Osteocyte (in vitro differentiated cells): ENCODE data around the gene KRT79. TPM values are rescaled to one million over a fixed set of nuclear protein-coding genes. Genes with fewer than 3 reads are reported as not detected.

Experiments
- DNase-seq: peaks from one replicate; pipeline ENCODE4 v3.0.0; 2021; ENCODE audit warnings: mixed read lengths; ENCODE audit not compliant: unreplicated experiment; ENCODE audit errors: extremely low spot score
- H3K27ac Mint-ChIP-seq: one replicate; pipeline ENCODE4 v1.8.0; 2021; ENCODE audit warnings: mild to moderate bottlenecking, mixed read lengths; ENCODE audit not compliant: unreplicated experiment
- H3K27me3 Mint-ChIP-seq: one replicate; pipeline ENCODE4 v1.8.0; 2021; ENCODE audit warnings: mixed read lengths; ENCODE audit not compliant: unreplicated experiment
- H3K36me3 Mint-ChIP-seq: one replicate; pipeline ENCODE4 v1.8.0; 2021; ENCODE audit warnings: mixed read lengths; ENCODE audit not compliant: unreplicated experiment
- H3K4me1 Mint-ChIP-seq: one replicate; pipeline ENCODE4 v1.8.0; 2021; ENCODE audit warnings: mixed read lengths; ENCODE audit not compliant: unreplicated experiment
- H3K4me3 Mint-ChIP-seq: one replicate; pipeline ENCODE4 v1.8.0; 2021; ENCODE audit warnings: mild to moderate bottlenecking, moderate library complexity, mixed read lengths; ENCODE audit not compliant: unreplicated experiment
- H3K9me3 Mint-ChIP-seq: one replicate; pipeline ENCODE4 v1.8.0; 2021; ENCODE audit warnings: mixed read lengths; ENCODE audit not compliant: unreplicated experiment
- CTCF ChIP-seq: fragments of 200-600 bp; sonication (generic); IDR thresholded peaks from 2 replicates; pipeline ENCODE4 v1.5.0; 2021; ENCODE audit warnings: antibody characterized with exemption, mild to moderate bottlenecking, moderate library complexity
- total RNA-seq: library from RNA; stranded (reverse); gene quantifications from 2 replicates; pipeline ENCODE4 v1.2.1, GENCODE V29; 2021

The KRT79 gene
- total RNA-seq, 1 donor from 2014 or later, result not detected

- H3K27ac Mint-ChIP-seq, result no peak overlapping the region
- H3K4me1 Mint-ChIP-seq, result no peaks in the 10 kb centered on the region
- TF ChIP-seq CTCF, result no peak
- peaks cover 59% of the 10 kb centered on the region for H3K27me3 Mint-ChIP-seq
- H3K36me3 Mint-ChIP-seq, result no peaks in the 10 kb centered on the region
- H3K9me3 Mint-ChIP-seq, result no peaks in the 10 kb centered on the region
- DNase-seq, result no peak
- H3K4me3 Mint-ChIP-seq, result no peak overlapping the region
These were observed 26.3 kb downstream of the KRT79 start for GRCh38 chr12:52807544-52808470.

DNA sequence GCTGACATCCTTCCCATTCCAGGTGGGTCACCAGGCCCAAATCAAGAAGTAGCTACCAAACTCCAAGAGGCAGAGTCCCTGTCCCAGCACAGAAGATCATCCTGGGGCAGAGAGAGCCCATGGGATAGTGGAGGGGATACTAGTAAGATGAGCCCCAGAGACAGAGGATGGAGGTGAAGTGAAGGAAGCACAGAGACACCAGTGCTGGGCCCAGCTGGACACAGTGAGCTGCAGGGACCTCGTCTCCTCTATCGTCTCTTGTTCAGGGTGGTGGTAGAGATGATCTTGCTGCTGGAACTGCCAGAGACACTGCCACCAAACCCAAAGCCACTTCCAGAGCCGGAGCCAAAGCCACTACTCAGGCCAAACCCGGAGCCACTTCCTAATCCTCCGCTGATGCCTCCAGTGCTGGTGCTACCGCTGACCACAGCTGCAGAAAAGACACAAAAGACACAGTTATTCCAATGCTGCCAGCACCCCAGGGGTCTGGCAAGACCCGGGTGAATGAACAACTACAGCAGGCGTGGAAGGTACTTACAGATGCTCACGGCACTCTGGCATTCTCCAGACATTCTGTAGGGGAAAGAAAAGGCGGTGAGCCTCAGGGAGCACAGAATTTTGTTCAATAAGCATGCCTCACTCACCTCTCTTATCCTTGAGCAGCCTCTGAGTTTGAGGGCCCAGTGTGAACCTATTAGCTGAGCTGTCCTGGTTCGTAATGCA, 27.1 kb downstream of the KRT79 start:
- Mint-ChIP-seq H3K27ac (no peak overlapping the region), H3K4me3 (no peak overlapping the region), H3K27me3 (peaks cover 63% of the 10 kb centered on the region), H3K36me3 (no peaks in the 10 kb centered on the region), H3K9me3 (no peaks in the 10 kb centered on the region), H3K4me1 (no peaks in the 10 kb centered on the region)
- DNase-seq, result no peak
- TF ChIP-seq CTCF, result no peak

GRCh38 chr12:52806169-52806811, 27.8 kb downstream of the KRT79 start:
- H3K4me1 Mint-ChIP-seq, result no peaks in the 10 kb centered on the region
- no peaks in the 10 kb centered on the region for H3K9me3 Mint-ChIP-seq
- H3K27me3 Mint-ChIP-seq, result peaks cover 60% of the 10 kb centered on the region
- H3K27ac Mint-ChIP-seq, result no peak overlapping the region
- H3K4me3 Mint-ChIP-seq, result no peak overlapping the region
- TF ChIP-seq CTCF, result no peak
- H3K36me3 Mint-ChIP-seq, result no peaks in the 10 kb centered on the region
- DNase-seq, result no peak

DNA sequence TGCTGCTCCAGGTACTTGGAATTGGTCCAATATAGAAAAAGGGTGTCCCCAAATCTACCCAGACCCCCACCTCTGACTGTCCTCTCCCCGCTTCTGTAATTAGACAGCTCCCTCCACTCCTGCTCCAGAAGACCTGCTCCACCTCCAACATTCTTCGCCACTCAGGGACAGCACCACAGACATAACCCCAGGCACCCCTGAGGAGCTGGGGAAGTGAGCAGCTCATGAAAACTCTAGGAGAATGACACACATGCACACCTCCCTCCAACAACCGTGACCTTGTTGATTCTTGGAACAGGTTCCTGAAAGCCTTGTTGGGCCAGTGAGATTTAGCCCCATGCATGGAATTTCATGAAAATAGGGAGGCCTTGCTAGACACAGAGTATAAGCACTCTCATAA, 28.4 kb downstream of the KRT79 start:
- Mint-ChIP-seq H3K9me3 (no peaks in the 10 kb centered on the region), H3K4me3 (no peak overlapping the region), H3K27me3 (peaks cover 55% of the 10 kb centered on the region), H3K4me1 (no peaks in the 10 kb centered on the region), H3K27ac (no peak overlapping the region), H3K36me3 (no peaks in the 10 kb centered on the region)
- DNase-seq, result no peak
- no peak for TF ChIP-seq CTCF
